ENCODE data around the gene LMO4. TPM values are rescaled to one million over a fixed set of nuclear protein-coding genes. Genes with fewer than 3 reads are reported as not detected.

LMO4 gene
- total RNA-seq, 1 donor from 2014 or later, result 42.9 TPM

DNA sequence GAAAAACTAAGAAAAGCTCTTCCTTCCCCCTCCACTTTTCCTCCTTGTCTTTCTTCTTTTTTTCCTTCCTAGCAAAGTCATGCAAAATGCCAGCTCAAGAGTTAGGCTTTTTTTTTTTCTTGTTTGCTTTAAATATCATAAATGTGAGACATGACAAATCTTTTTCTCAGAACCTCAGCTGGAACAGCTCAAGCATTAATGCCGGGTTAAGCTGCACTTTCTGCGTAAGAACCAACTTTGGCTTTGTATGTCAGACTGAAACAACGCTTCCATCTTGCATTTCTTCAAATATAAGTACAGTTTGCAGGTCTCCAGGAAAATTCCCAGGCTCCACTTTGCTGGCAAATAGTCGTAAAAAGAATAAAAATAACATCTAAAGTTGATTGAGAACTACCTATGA lies 20.7 kb upstream of the LMO4 start:
- H3K27ac Mint-ChIP-seq (ENCODE audit: unreplicated experiment), result no peak overlapping the region
- TF ChIP-seq, protein P1, sequence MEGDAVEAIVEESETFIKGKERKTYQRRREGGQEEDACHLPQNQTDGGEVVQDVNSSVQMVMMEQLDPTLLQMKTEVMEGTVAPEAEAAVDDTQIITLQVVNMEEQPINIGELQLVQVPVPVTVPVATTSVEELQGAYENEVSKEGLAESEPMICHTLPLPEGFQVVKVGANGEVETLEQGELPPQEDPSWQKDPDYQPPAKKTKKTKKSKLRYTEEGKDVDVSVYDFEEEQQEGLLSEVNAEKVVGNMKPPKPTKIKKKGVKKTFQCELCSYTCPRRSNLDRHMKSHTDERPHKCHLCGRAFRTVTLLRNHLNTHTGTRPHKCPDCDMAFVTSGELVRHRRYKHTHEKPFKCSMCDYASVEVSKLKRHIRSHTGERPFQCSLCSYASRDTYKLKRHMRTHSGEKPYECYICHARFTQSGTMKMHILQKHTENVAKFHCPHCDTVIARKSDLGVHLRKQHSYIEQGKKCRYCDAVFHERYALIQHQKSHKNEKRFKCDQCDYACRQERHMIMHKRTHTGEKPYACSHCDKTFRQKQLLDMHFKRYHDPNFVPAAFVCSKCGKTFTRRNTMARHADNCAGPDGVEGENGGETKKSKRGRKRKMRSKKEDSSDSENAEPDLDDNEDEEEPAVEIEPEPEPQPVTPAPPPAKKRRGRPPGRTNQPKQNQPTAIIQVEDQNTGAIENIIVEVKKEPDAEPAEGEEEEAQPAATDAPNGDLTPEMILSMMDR (IDR thresholded peaks at IDR 0.05; ENCODE audit: insufficient read depth, low read depth, low read length), result no peak
- TF ChIP-seq EZH2 (IDR thresholded peaks at IDR 0.05; ENCODE audit: insufficient read depth, low read length), result no peak
- no peak overlapping the region for H3K4me2 ChIP-seq (ENCODE audit: low read length)

DNA sequence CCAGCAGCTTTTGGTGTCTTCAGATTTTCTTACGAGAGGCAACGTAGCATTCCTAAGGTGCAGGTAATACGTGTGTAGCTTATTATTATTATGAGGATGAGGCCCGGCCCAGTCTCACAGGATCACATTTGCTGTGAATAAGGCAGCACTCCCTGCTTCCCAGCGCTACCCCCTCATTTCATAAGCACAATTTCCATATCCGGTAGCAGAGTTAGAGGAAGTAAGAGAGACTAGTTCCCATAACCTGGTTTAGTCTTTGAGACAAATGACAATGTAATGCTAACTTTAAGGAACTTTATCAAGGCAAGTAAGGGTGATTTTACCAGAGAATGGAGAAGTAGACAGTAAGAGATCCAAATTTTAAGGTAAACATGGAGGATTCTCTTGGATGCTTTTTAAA lies 14.6 kb upstream of the LMO4 start:
- Histone ChIP-seq H4K20me1 (ENCODE audit: insufficient read depth, low read length) (no peaks in the 10 kb centered on the region), H3K4me3 (ENCODE audit: insufficient read depth, low read depth, low read length) (no peak overlapping the region), H3K9ac (ENCODE audit: low read length) (no peak overlapping the region), H3K27me3 (ENCODE audit: insufficient read depth, low read length) (peaks cover 3% of the 10 kb centered on the region), H3K9me3 (ENCODE audit: insufficient read depth, low read depth, low read length) (no peaks in the 10 kb centered on the region), H3K4me1 (ENCODE audit: insufficient read depth, low read length) (no peaks in the 10 kb centered on the region), H3K36me3 (ENCODE audit: insufficient read depth, low read length) (no peaks in the 10 kb centered on the region), H3K27ac (ENCODE audit: low read depth, low read length) (no peak overlapping the region), H2AFZ (ENCODE audit: low read depth, low read length) (no peak overlapping the region), H3K4me2 (ENCODE audit: low read length) (no peak overlapping the region), H3K79me2 (ENCODE audit: insufficient read depth, low read length) (no peaks in the 10 kb centered on the region)
- Mint-ChIP-seq H3K4me3 (ENCODE audit: unreplicated experiment) (no peak overlapping the region), H3K36me3 (ENCODE audit: low read depth, unreplicated experiment) (no peaks in the 10 kb centered on the region), H3K27ac (ENCODE audit: unreplicated experiment) (no peak overlapping the region), H3K4me1 (ENCODE audit: low read depth, unreplicated experiment) (no peaks in the 10 kb centered on the region), H3K27me3 (ENCODE audit: low read depth, unreplicated experiment) (no peaks in the 10 kb centered on the region), H3K9me3 (ENCODE audit: unreplicated experiment) (no peaks in the 10 kb centered on the region)
- TF ChIP-seq EZH2 (IDR thresholded peaks at IDR 0.05; ENCODE audit: insufficient read depth, low read length), result no peak
- TF ChIP-seq, protein P1 (IDR thresholded peaks at IDR 0.05; ENCODE audit: insufficient read depth, low read depth, low read length), result no peak
- no peak for FAIRE-seq
- DNase-seq (ENCODE audit: low read depth), result no peak

More for the DNA sequence above, 20.7 kb upstream of the LMO4 start:
- Histone ChIP-seq H3K4me1 (ENCODE audit: insufficient read depth, low read length) (no peaks in the 10 kb centered on the region), H3K27me3 (ENCODE audit: insufficient read depth, low read length) (peaks cover 5% of the 10 kb centered on the region), H3K9ac (ENCODE audit: low read length) (no peak overlapping the region), H3K27ac (ENCODE audit: low read depth, low read length) (no peak overlapping the region), H3K36me3 (ENCODE audit: insufficient read depth, low read length) (no peaks in the 10 kb centered on the region), H3K4me3 (ENCODE audit: insufficient read depth, low read depth, low read length) (no peak overlapping the region), H3K79me2 (ENCODE audit: insufficient read depth, low read length) (no peaks in the 10 kb centered on the region), H3K9me3 (ENCODE audit: insufficient read depth, low read depth, low read length) (no peaks in the 10 kb centered on the region), H2AFZ (ENCODE audit: low read depth, low read length) (no peak overlapping the region), H4K20me1 (ENCODE audit: insufficient read depth, low read length) (no peaks in the 10 kb centered on the region)
- Mint-ChIP-seq H3K27me3 (ENCODE audit: low read depth, unreplicated experiment) (peaks cover 3% of the 10 kb centered on the region), H3K36me3 (ENCODE audit: low read depth, unreplicated experiment) (no peaks in the 10 kb centered on the region), H3K9me3 (ENCODE audit: unreplicated experiment) (no peaks in the 10 kb centered on the region), H3K4me1 (ENCODE audit: low read depth, unreplicated experiment) (no peaks in the 10 kb centered on the region), H3K4me3 (ENCODE audit: unreplicated experiment) (no peak overlapping the region)
- FAIRE-seq, result no peak
- DNase-seq (ENCODE audit: low read depth), result no peak

DNA sequence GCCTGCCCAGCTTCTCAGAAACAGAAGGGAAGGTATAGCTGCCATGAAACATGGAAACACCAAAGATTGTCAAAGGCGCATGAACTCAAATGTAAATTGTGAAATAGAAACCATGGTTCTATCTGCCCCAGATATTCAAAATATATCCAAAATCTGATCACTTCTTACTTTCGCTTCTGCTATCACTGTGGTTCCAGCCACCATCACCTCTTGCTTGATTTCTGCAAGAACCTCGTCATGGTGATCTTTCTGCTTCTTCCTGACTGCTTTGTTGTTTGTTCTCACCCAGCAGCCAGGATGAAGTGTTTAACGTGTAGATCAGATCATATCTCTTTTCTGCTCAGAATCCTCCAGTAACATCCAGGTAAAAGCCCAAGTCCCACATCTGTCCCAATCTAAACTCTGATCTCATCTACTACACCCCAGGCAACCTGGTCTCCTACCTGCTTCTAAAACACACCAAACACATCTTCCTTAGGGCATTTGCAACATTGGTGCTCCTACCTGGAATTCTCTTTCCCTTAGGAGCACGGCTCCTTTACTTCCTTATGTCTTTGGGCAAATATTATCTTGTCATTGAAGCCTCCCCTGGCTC lies 10.5 kb upstream of the LMO4 start:
- no peak overlapping the region for H3K9ac ChIP-seq (ENCODE audit: low read length)
- no peak overlapping the region for H3K27ac ChIP-seq (ENCODE audit: low read depth, low read length)
- Mint-ChIP-seq H3K4me1 (ENCODE audit: low read depth, unreplicated experiment) (no peaks in the 10 kb centered on the region), H3K27ac (ENCODE audit: unreplicated experiment) (no peak overlapping the region), H3K27me3 (ENCODE audit: low read depth, unreplicated experiment) (peaks cover 3% of the 10 kb centered on the region), H3K9me3 (ENCODE audit: unreplicated experiment) (no peaks in the 10 kb centered on the region), H3K4me3 (ENCODE audit: unreplicated experiment) (no peak overlapping the region), H3K36me3 (ENCODE audit: low read depth, unreplicated experiment) (no peaks in the 10 kb centered on the region)
- peaks cover 3% of the 10 kb centered on the region for H3K27me3 ChIP-seq (ENCODE audit: insufficient read depth, low read length)
- no peaks in the 10 kb centered on the region for H3K36me3 ChIP-seq (ENCODE audit: insufficient read depth, low read length)
- H2AFZ ChIP-seq (ENCODE audit: low read depth, low read length), result no peak overlapping the region
- TF ChIP-seq EZH2 (IDR thresholded peaks at IDR 0.05; ENCODE audit: insufficient read depth, low read length), result no peak
- TF ChIP-seq, protein P1 (IDR thresholded peaks at IDR 0.05; ENCODE audit: insufficient read depth, low read depth, low read length), result no peak
- no peaks in the 10 kb centered on the region for H3K9me3 ChIP-seq (ENCODE audit: insufficient read depth, low read depth, low read length)
- DNase-seq (ENCODE audit: low read depth) (no peak), FAIRE-seq (no peak)
- H4K20me1 ChIP-seq (ENCODE audit: insufficient read depth, low read length), result no peaks in the 10 kb centered on the region
- H3K79me2 ChIP-seq (ENCODE audit: insufficient read depth, low read length), result no peaks in the 10 kb centered on the region
- no peak overlapping the region for H3K4me3 ChIP-seq (ENCODE audit: insufficient read depth, low read depth, low read length)
- H3K4me2 ChIP-seq (ENCODE audit: low read length), result no peak overlapping the region
- H3K4me1 ChIP-seq (ENCODE audit: insufficient read depth, low read length), result no peaks in the 10 kb centered on the region
